GM18873 (cell line): ENCODE data around the gene BTRC.
"Not testable (repeated sequence)": the region's sequence is repeated elsewhere in the genome, so short reads cannot be mapped to it uniquely, and the experiment has no call there.

Source experiments
- ATAC-seq: cut with Tn5 transposase; IDR thresholded peaks from one replicate; pipeline ENCODE4 v1.9.1; 2021; ENCODE audit warnings: mild to moderate bottlenecking, moderate library complexity, moderate number of reproducible peaks; ENCODE audit not compliant: unreplicated experiment, low FRiP score

BTRC gene

DNA sequence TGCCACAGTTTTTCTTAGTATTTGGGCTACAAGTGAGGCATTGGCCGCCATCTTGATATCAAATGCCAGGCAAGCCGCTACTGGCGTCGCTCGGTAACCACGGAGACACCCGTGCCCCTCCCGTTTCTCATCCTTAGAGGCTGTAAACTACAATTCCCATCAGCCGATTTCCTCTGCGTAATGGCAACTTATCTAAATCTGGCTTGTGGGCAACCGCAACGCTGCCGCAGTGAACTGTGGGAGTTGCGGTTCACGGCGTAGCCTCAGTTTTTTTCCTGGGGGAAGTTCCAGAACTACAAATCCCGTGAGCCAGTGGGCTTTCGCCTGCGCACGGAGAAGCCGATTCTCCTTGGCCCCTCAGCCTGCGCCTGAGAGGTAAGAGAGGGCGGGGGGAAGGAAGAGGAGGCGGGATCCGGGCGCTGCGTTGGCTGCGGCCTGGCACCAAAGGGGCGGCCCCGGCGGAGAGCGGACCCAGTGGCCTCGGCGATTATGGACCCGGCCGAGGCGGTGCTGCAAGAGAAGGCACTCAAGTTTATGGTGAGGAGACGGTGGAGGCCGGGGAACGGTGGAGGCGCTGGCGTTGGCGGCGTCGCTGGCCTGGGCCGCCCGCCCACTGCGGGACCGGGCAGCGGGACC lies at the start of gene BTRC:
Gene BTRC (plus strand): TSS at position 474 of the 636 bp plus-strand sequence. CDS start 16 bp downstream, at position 490.
- ATAC-seq, result peak; percentile 85

DNA sequence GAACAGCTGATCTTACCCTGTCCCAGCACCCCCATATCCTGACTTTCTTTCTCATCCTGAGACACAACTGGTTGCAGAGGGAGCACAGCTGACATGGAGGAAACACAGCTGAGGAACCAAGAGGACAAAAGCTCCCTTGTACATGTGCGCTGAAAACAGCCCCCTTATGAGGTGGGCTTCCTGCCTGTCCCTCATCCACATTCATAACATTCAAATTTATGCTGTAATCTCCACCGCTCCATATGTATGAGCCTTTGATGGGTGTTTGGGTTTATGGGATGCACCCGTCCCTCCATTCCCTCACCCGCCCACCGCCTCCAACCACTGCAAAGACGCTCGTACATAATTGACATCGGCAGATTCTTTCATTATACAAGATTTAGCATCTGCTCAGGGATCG lies 49.6 kb upstream of the BTRC start:
- no peak for ATAC-seq

DNA sequence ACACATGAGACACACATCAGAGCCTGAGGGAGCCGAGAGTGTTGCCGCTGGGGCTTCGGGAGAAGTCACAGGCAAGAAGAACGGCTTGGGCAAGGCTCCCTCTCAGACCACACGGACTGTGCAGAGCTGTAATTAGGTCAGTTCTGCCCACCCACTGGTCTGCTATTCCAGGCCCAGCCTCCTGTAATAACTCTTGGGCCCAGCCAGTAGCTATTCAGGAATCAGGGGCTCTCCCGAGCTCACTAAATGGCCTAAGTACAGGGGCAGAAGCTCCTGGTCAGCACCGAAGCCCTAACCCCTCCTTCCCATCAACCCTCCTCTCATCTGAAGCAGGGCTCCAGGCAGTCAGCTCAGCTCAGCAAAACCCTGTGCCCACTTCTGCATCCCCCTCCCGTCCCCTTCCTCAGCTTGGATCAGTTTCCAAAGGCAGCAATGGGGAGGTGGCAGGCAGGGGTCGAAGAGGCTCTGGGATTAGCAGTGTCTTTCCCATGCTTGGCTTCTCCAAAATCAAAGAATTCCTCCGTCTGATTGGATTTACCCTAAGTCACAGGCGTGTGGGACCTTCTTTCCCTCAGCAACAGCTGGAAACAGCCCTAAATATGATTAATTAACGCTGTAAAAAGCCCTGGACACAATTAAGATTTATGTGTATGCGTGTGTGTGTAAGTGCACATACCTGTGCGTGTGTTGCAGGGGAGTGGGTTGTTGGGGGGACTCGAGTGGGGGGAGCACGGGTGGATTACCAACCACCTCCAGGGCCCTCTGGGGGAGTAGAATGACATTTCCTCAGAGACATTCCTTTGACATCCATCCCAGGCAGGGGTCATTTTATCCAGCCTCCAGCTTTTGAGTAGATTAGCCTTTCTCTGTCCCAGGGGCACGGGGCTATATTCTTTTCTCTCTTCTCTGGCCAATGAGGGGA lies 48.4 kb upstream of the BTRC start:
- ATAC-seq, result no peak

DNA sequence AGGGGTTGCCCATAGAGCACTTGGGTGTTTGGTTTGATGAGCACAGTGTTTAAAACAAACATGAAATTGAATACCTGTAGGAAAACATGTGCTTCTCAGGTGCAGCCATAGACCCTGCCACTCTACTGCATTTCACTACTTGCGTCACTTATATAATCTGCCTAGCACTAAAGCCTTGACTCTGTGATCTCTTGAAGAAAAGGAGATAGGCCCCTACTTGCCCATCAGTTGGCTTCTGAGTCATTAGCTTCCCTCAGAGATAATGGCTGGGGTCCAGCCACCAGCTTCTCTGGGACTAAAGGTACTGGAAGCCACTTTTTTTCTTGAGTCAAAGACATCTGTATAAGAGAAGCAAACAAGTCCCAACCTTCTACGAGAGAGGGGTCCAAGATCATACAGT lies 45.9 kb upstream of the BTRC start:
- no peak for ATAC-seq

DNA sequence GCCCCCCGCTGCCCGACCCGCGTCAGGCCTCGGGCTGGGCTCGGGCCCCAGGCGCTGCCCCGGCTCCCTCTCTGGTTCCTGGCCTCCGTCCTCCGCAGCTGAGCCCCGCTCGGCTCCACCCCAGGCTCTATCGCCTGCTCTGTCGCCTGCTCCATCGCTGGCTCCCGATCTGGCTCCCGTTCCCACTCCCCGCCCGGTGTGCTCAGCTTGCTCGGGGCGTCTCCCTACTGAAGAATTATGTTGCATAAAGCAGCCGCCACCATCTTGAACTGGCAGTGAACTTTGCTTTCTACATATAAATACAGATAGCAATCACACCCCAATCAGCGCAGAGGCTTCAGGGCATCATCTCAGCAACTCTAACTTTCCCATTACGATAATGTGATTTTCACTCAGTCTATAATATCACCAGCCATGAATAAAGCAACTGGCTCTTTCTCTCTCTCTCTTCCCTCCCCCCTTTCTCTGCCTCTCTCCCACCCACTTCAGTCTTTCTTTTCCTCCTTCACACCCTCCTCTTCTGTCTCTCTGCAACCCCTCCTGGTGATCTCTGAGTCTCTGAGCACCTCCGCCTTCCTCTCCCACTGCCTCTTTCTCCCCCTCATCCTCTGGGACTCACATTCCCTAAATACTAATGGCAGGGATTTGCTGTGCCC lies 43.3 kb upstream of the BTRC start:
- ATAC-seq, result no peak

DNA sequence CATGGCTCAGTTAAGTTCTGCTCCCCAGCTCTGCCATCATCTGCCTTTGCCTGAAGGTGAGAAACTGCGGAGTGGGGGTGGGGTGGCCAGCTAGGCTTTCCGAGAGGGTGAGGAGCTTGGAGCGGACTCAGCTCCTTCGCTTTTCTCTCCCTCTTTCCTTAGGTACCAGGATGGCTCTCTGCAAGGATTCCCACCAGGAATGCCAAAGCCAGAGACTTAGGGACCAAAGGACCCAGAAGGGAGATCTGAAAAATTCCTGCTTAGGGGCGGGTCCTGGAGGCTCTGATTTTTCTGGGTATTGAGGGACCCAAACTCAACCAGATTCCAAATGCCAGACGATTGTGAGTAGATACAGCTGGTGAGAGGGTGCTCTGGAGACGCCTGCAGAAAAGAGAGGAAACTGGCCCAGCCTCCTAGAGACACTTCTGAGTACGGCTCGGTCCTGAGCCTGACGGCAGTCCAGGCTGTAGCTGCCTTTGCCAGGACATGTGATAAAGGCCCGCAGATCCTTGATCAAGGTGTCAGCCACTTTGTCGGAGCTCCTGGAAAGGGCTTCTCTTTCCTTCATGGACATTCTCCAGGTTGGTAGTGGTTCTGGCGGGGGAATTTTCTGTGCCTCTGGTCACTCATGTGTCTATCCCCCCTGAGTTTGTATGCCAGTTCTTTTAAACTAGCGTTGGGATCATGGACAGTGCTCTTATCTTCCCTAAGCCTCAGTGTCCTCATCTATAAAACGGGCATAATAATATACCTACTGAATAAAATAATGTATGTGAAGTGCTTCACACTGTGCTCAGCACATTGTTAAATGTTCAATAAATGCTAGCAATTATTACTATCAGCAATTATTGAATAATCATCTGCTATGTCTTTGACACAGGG lies 42.5 kb upstream of the BTRC start:
- no peak for ATAC-seq

DNA sequence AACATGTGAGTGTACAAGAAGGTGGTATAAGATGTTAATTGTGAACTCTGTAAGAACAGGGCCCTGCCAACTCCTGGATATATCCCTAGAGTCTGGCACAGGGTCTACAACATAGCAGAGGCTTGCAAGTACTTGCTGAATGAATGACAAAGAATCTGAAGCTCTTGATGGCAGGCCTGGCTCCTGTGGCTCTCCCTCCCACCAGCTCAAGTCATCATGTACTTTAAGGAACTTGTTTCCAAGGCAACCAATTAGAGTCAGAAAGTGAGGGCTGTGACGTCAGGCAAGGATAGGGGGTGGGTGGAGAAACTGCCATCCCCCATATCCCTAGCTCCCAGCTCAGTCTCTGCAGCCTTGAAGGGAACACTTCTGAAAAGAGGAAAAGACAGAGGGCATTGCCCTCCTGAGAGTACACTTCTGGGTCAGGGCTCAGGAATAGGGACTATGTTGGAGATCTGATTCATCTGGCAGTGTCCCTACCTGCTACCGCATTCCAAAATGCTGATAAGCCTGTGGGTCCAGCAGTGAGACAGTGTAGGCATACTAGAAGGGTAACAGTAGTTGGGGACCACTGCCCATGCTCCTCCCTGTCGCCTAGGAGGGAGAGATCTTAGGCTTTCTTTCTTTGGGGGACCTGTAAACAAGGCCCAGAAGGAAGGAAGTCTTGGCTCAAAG lies 34.6 kb upstream of the BTRC start:
- ATAC-seq, result no peak

DNA sequence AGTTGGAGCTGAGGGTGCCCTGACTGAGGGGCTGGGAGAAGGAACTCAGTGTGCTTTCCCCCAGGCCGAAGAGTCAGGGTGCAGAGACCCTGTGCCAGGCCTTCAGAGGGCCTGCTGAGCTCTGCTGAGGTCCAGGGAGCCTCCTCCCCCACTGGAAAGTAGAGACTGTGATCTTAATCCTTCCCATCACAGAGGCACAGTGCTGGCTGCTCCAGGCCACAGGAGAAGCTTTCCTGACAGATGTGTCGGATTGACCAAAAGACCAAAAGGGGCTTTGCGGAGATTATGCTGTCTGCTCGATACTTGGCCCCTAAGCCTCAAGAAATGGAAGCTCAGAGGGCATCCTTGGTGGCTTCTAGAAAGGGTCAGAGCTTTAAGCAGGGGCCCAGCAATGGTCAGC lies 32.9 kb upstream of the BTRC start:
- ATAC-seq, result no peak

DNA sequence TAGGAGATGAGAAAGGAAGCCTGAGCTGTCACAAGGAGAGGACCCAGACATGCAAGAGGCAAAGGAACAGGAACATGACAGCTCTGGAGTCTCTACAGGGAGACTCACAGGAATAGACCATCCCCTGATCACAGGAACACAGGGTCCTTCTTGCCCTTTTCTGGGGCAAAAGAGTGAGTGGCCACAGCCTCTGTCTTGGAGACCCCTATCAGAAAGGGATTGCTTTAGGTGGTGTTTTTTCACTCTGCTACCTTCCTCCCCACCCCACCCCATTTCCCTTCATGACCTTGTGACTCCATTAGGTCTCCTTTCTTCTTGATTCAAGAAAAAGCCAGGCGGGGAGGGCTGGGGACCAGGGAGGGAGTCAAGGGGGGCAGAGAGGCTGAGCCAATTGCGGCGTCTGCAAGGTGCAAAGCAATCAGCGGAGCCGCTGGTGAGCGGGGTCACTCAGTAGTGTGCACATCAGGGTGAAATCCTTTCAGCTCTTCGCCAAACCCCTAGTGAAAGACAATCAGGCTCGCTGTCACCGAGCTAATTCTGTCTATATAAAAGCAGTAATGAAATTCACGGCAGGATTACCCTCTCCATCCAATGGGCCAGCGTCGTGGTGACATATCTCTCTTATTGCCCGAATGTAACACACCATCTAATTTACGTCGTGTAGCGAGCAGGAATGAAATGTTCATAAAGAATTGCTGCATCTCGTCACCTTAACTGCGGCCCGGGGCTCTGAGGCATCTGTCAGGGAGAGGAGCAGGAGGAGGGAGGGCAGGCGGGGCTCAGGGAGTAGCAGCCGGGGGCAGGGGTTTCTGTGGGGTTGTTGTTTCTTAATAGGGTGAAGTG lies 31.5 kb upstream of the BTRC start:
- ATAC-seq, result no peak

DNA sequence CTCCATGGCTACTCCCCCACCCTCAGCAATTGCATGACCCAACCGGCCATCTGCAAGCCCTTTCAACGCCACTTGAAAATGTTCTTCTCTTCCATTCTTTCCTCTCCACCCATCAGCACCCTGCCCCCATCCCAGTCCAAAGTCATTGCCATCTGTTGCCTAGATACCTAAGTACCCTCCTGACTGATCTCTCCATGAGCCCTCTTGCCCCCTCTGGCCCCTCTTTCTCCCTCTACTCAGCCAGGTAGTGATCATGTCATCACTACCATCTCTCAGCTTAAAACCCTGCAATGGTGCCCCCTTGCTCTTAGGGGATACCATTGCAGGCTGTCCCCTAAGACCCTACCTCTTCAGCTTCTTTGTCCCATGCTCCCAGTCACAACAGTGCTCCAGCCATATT lies 30.5 kb upstream of the BTRC start:
- no peak for ATAC-seq

DNA sequence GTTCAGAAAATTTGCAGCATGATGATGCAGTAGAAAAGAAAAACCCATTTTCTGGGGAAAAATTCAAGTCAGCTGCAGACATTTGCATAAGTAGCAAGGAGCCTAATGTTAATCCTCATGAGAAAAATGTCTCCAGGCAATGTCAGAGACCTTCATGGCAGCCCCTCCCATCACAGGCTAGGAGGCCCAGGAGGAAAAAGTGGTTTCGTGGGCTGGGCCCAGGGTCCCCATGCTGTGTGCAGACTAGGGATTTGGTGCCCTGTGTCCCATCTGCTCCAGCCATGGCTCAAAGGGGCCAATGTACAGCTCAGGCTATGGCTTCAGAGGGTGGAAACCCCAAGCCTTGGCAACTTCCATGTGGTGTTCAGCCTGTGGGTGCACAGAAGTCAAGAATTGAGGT lies 26.5 kb upstream of the BTRC start:
- ATAC-seq, result not testable (repeated sequence)

DNA sequence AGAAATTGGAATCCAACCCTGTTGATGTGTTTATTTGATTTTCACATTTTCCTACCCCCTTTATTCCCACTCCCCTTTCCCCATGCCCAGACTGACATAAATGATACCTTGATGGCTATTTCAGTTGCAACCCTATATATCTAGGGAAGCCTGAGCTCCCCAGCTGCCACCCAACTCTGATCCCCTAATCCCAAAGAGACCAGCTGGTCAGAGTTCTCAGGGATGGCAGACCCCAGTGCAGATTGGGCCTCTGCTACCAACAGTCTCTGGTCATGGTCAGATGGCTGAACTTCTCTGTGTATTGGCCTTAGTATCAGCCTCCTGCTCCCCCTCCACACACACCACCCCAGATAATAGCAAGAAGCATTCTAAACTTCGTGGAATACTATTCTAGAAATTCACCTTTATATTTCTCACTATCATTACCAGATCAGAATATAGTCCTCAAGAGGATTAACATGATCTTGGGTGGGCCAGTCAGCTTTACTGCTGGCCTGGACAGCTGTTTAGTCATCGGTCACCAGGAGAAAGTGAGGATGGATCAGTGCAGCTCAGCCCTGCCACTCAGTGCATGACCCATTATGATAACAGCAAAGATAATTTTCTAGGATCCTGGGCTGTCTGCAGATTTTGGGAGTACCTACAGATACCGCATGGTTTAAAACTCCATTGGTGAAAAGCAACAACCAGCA lies 24.5 kb upstream of the BTRC start:
- no peak for ATAC-seq

DNA sequence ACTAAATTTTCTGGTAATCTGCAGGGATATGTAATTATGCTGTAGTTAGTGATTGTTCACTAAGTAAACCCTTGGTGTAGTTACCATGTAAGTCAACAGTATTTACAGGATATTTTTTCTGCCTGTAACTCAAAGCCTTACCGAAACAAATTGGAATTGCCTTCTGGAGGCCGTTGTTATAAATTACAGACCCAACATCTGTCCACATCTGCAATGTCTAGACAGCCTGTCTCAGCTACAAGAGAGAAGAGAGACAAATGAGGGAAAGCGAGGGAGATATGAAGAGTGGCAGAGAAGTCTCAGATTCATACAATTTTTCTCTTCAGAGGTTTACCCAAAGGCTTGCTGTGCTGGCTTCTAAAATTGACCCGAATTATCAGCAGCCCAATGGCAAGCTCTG lies 23.7 kb upstream of the BTRC start:
- no peak for ATAC-seq

DNA sequence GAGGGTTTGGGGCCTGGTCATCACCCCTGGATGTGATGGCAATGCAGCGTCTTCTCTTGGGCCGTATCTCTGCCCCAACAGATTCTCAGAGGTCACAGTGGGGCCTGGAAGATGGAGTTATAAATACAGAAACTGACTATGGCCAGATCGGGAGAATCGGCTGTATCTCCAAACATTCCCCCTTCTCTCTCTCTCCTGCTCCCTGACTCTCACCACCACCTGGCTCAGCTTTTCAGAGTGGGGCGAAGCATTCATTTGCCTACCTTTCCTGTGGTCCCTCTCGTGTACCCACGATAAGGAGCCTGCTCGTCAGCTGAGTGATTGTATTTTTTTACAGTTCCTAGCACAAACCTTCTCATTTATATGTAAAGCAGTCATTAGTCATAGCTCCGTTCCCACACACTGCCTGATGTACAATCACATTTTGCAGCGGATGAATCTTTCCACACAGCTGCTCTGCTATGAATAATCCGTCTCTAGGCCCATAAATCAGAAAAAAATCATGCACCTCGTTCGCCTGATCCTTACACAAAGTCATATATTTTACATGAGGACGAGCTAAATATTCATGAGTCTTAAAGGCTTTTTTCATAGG lies 23.2 kb upstream of the BTRC start:
- no peak for ATAC-seq

DNA sequence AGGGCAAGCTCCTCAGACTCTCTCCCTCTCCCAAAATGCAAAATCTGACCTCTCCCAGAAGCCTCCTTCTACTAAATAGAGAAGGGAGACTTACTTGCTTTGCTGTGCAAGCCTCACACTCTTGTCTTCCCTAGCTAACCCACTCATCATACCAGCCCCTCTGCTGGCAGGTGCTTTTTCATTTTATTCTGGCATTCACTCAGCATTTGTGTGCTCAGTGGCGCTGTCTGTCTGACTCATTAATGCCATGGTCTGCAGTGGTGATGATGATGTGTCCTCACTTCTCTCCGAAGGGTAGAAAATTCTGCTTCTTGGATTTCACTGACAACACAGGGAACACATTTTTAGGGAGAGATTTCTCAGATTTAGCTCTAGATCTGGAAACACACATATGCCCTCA lies 22.0 kb upstream of the BTRC start:
- no peak for ATAC-seq

DNA sequence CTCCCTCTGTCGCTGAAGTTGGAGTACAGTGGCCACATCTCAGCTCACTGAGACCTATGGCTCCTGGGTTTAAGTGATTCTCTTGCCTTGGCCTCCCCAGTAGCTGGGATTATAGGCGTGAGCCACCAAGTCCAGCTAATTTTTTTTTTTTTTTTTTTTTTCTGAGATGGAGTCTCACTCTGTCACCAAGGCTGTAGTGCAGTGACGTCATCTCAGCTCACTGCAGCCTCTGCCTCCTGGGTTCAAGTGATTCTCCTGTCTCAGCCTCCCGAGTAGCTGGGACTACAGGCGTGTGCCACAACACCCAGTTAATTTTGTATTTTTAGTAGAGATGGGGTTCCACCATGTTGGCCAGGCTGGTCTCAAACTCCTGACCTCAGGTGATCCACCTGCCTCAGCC lies 19.7 kb upstream of the BTRC start:
- not testable (repeated sequence) for ATAC-seq

DNA sequence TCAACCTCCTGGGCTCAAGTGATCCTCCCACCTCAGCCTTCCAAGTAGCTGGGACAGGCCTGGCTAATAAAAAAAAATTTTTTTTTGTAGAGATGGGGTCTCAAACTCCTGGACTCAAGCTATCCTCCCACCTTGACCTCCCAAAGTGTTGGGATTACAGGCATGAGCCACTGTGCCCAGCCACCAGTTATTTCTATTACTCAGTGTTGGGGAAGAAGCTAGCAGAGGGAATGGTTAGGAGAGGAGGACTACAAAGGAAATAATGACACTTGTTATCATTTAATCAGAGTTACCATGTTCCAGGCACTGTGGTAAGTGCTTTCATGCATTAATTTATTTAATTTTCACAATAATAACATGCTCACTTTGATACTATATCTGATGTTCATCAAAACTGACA lies 17.6 kb upstream of the BTRC start:
- ATAC-seq, result no peak

DNA sequence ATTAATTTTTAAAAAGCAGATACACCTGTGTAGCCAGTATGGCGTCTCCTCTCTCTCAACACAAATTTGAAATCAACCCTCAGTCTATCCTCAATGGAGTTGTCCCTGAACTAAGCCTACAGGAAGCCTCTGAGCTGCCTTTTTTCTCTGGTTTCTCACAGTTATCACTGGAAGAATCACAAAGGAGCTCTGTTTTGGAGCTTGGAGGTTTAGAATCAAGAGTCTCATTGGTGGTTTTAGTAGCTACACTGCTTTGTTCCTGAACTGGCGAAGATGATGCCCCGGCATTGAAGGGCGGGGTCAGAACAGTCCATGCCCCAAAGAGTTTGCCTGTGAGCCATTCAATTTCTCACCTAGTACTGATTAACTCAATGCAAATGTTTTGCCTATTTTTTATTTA lies 16.1 kb upstream of the BTRC start:
- ATAC-seq, result no peak
